ENCODE data around the gene CSF3. TPM values are rescaled to one million over a fixed set of nuclear protein-coding genes. Genes with fewer than 3 reads are reported as not detected.

CSF3 gene
- total and polyA plus RNA-seq, 4 donors: 1.7 to 317 (median 5.4) TPM

DNA sequence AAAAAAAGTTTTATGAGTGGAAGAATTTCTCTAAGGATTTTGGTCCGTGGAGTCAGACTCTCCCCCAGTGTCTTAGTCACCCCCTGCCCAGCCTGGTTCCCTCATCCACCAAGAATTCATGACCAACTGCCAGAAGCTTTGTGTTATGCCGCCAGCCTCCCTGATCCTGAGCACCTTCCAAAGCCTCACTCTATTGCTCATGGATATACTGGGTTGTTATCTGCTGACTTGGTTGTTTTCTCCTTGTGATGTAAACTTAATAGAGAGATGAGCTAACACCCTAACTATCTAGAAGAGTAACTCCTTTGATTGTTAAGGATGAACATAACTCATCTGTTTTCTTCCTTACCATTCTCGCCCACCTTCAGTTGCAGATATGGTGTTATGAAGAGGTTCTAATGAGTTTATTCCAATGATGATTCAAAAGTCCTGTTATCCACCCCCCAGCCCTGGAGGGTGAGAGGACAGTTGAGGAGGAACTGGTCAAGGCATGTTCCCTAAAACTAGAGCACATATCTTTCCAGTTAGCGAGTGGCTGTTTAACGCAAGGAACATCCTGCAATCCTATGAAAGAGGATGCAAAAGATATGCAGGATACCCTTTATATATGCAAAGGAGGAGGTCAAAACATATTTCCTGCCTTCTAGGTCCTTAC, 36.1 kb upstream of the CSF3 start:
- Histone ChIP-seq H3K27ac (ENCODE audit: low read depth in 1 of 2, low read length in 1 of 2) (no peak overlapping the region), H3K4me1 (ENCODE audit: control insufficient read depth in 5 of 5, insufficient read depth in 5 of 5, low read length in 5 of 5) (peaks cover 0 to 17% (median 5%) of the 10 kb centered on the region in 5 donors), H3K27me3 (ENCODE audit: control insufficient read depth in 3 of 3, insufficient read depth in 3 of 3, low read length in 2 of 3) (peaks cover 0 to 4% (median 0%) of the 10 kb centered on the region in 3 donors), H3K9me3 (ENCODE audit: control insufficient read depth in 4 of 4, insufficient read depth in 3 of 4, low read length in 3 of 4) (no peaks in the 10 kb centered on the region), H3K4me3 (no peak overlapping the region), H3K9ac (ENCODE audit: insufficient read depth in 1 of 2, low read length in 2 of 2) (no peak overlapping the region), H3K36me3 (ENCODE audit: control insufficient read depth in 4 of 4, insufficient read depth in 4 of 4, low read length in 4 of 4) (peaks cover 0 to 8% (median under 1%) of the 10 kb centered on the region in 4 donors)
- TF ChIP-seq CTCF (IDR thresholded peaks at IDR 0.05; ENCODE audit: control extremely low read depth, extremely low read depth): no peak
- ATAC-seq (ENCODE audit: insufficient read depth, low FRiP score) (no peak), DNase-seq (no peak)
- 71 to 76% methylated on average over 5 of the region's 5 CpGs for WGBS, 2 donors

DNA sequence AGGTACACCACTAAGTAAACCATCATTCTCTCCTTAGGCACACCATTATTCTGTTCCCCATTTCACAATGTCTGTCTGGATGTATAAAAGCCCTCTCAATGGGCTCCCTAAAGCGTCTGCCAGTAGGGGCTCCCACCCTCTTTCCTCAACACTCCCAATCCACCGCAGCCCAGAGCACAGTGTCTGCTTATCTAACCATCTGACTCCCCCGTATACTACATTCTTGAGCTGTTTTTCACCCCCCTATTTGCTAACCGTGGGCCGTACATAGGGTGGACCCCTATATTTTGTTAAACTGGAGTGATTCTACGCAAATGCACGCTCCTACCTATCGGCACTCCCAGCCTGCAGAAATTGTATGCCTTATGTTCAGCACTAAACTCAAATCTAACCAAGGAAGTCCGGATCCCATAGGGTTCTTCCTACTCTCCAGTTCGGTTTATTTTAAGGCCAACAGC, 35.3 kb upstream of the CSF3 start:
- H3K4me3 ChIP-seq: peak overlapping the region; percentile 33
- peaks cover 5 to 15% (median 7%) of the 10 kb centered on the region in 4 donors for H3K36me3 ChIP-seq (ENCODE audit: control insufficient read depth in 4 of 4, insufficient read depth in 4 of 4, low read length in 4 of 4)
- H3K4me1 ChIP-seq (ENCODE audit: control insufficient read depth in 5 of 5, insufficient read depth in 5 of 5, low read length in 5 of 5): peaks cover 0 to 17% (median 5%) of the 10 kb centered on the region in 5 donors
- 0% methylated on average over 10 of the region's 10 CpGs for WGBS, 2 donors
- H3K27ac ChIP-seq (ENCODE audit: low read depth in 1 of 2, low read length in 1 of 2): peak overlapping the region; percentile 71 to 84
- H3K9me3 ChIP-seq (ENCODE audit: control insufficient read depth in 4 of 4, insufficient read depth in 3 of 4, low read length in 3 of 4): no peaks in the 10 kb centered on the region
- TF ChIP-seq CTCF (IDR thresholded peaks at IDR 0.05; ENCODE audit: control extremely low read depth, extremely low read depth): no peak
- peaks cover 0 to 4% (median 0%) of the 10 kb centered on the region in 3 donors for H3K27me3 ChIP-seq (ENCODE audit: control insufficient read depth in 3 of 3, insufficient read depth in 3 of 3, low read length in 2 of 3)
- ATAC-seq (ENCODE audit: insufficient read depth, low FRiP score) (peak; percentile 0), DNase-seq (peak in 2 of 3 donors; percentile 47 to 62)
- peak overlapping the region; percentile 37 to 78 for H3K9ac ChIP-seq (ENCODE audit: insufficient read depth in 1 of 2, low read length in 2 of 2)

- WGBS, 2 donors: 0% methylated on average over 81 to 84 of the region's 84 CpGs
- peak; percentile 82 for TF ChIP-seq CTCF (IDR thresholded peaks at IDR 0.05; ENCODE audit: control extremely low read depth, extremely low read depth)
- Histone ChIP-seq H3K36me3 (ENCODE audit: control insufficient read depth in 4 of 4, insufficient read depth in 4 of 4, low read length in 4 of 4) (peaks cover 11 to 22% (median 13%) of the 10 kb centered on the region in 4 donors), H3K9me3 (ENCODE audit: control insufficient read depth in 4 of 4, insufficient read depth in 3 of 4, low read length in 3 of 4) (no peaks in the 10 kb centered on the region), H3K27me3 (ENCODE audit: control insufficient read depth in 3 of 3, insufficient read depth in 3 of 3, low read length in 2 of 3) (peaks cover 0 to 1% (median 0%) of the 10 kb centered on the region in 3 donors), H3K9ac (ENCODE audit: insufficient read depth in 1 of 2, low read length in 2 of 2) (peak within 1 kb of the TSS; percentile 93 to 94), H3K4me1 (ENCODE audit: control insufficient read depth in 5 of 5, insufficient read depth in 5 of 5, low read length in 5 of 5) (peaks cover 0 to 17% (median 5%) of the 10 kb centered on the region in 5 donors), H3K27ac (ENCODE audit: low read depth in 1 of 2, low read length in 1 of 2) (peak within 1 kb of the TSS; percentile 98 to 99), H3K4me3 (peak within 1 kb of the TSS; percentile 100)
- ATAC-seq (ENCODE audit: insufficient read depth, low FRiP score): peak; percentile 95
- DNase-seq: peak; percentile 100
Observed at GRCh38 chr17:39980351-39981206, 34.7 kb upstream of the CSF3 start, which contains the start of gene PSMD3. Gene PSMD3, plus strand, starts transcription at chr17:39980807. Its CDS starts 164 bp downstream, at chr17:39980971.
